HEK293 (cell line): Measurements from ENCODE around the gene CACNG6.

Experiments used
- CTCF ChIA-PET: fragments of 350-600 bp; formaldehyde crosslinking; extraction: SDS; loops from one replicate; lab custom pipeline; 2021; ENCODE audit warnings: antibody characterized with exemption; lab: Yijun Ruan, JAX
- POLR2A ChIA-PET: fragments of 300-600 bp; formaldehyde crosslinking; extraction: SDS; loops from one replicate; lab custom pipeline; 2020; ENCODE audit warnings: antibody characterized with exemption, inconsistent platforms; lab: Yijun Ruan, JAX
- H3K27ac ChIP-seq: fragments of 200-500 bp; sonication (Bioruptor generic); 2 replicates; pipeline ENCODE4 v1.5.1; 2014; ENCODE audit warnings: low read depth, low read length, control low read depth, inconsistent platforms; ENCODE audit errors: extremely low read depth
- H3K36me3 ChIP-seq, 2 experiments: fragments of 200-500 bp in 1 of 2; sonication (Bioruptor generic) in 1 of 2; 1 replicate in 1 of 2; 2 replicates in 1 of 2; pipeline ENCODE4 v1.5.1; 2014 to 2017; ENCODE audit warnings: inconsistent platforms in 2 of 2, low read length in 2 of 2; ENCODE audit not compliant: control insufficient read depth in 2 of 2, insufficient read depth in 1 of 2
- H3K4me1 ChIP-seq: fragments of 200-500 bp; sonication (Bioruptor generic); 2 replicates; pipeline ENCODE4 v1.5.1; 2014; ENCODE audit warnings: mild to moderate bottlenecking, low read length, inconsistent platforms; ENCODE audit not compliant: control insufficient read depth, insufficient read depth
- H3K4me3 ChIP-seq: 2 replicates; pipeline ENCODE4 v1.5.1; 2011; ENCODE audit warnings: low read depth, mild to moderate bottlenecking, control low read depth, low read length, moderate library complexity
- H3K9me3 ChIP-seq: fragments of 200-500 bp; sonication (Bioruptor generic); 2 replicates; pipeline ENCODE4 v1.5.1; 2014; ENCODE audit warnings: low read depth, low read length, inconsistent platforms; ENCODE audit not compliant: control insufficient read depth, insufficient read depth
- GLIS1 ChIP-seq: fragments of 450-650 bp; formaldehyde crosslinking; IDR thresholded peaks from 2 replicates; pipeline ENCODE4 v1.5.1; 2016; ENCODE audit warnings: missing biosample characterization, missing genetic modification characterization
- GLIS2 ChIP-seq: fragments of 450-650 bp; formaldehyde crosslinking; IDR thresholded peaks from 2 replicates; pipeline ENCODE4 v1.5.1; 2016; ENCODE audit warnings: missing biosample characterization, missing genetic modification characterization
- HOXD13 ChIP-seq: sonication (generic); formaldehyde crosslinking; IDR thresholded peaks from 2 replicates; pipeline ENCODE4 v1.8.0; 2022; ENCODE audit warnings: missing genetic modification reagents, borderline replicate concordance
- PBX3 ChIP-seq: sonication (generic); formaldehyde crosslinking; IDR thresholded peaks from 2 replicates; pipeline ENCODE4 v1.8.1; 2022; ENCODE audit warnings: mild to moderate bottlenecking, moderate library complexity, missing genetic modification reagents
- SETDB1 ChIP-seq: IDR thresholded peaks from one replicate; pipeline ENCODE4 v1.6.1; 2017; ENCODE audit warnings: mild to moderate bottlenecking, low read length, moderate library complexity, mixed read lengths; ENCODE audit not compliant: insufficient read length
- YY1 ChIP-seq: fragments of 450-650 bp; formaldehyde crosslinking; IDR thresholded peaks from 2 replicates; pipeline ENCODE4 v1.5.1; 2018; ENCODE audit warnings: missing biosample characterization, missing genetic modification characterization
- ZBTB21 ChIP-seq: fragments of 450-650 bp; formaldehyde crosslinking; IDR thresholded peaks from 2 replicates; pipeline ENCODE4 v1.5.1; 2017; ENCODE audit warnings: missing biosample characterization, missing genetic modification characterization
- ZNF2 ChIP-seq: fragments of 450-650 bp; formaldehyde crosslinking; IDR thresholded peaks from 2 replicates; pipeline ENCODE4 v1.5.1; 2016; ENCODE audit warnings: missing biosample characterization, missing genetic modification characterization
- ZNF23 ChIP-seq: fragments of 450-650 bp; formaldehyde crosslinking; IDR thresholded peaks from 2 replicates; pipeline ENCODE4 v1.5.1; 2016; ENCODE audit warnings: missing biosample characterization, missing genetic modification characterization, borderline replicate concordance
- ZNF302 ChIP-seq: fragments of 450-650 bp; formaldehyde crosslinking; IDR thresholded peaks from 2 replicates; pipeline ENCODE4 v1.5.1; 2016; ENCODE audit warnings: missing biosample characterization, missing genetic modification characterization, low read depth
- ZNF37A ChIP-seq: fragments of 450-650 bp; IDR thresholded peaks from 2 replicates; pipeline ENCODE4 v1.5.1; 2018; ENCODE audit warnings: missing biosample characterization, missing genetic modification characterization
- ZNF624 ChIP-seq: fragments of 450-650 bp; formaldehyde crosslinking; IDR thresholded peaks from 2 replicates; pipeline ENCODE4 v1.5.1; 2017; ENCODE audit warnings: missing biosample characterization, missing genetic modification characterization
- ZNF658 ChIP-seq: fragments of 450-650 bp; formaldehyde crosslinking; IDR thresholded peaks from 2 replicates; pipeline ENCODE4; 2016; ENCODE audit warnings: missing biosample characterization, missing genetic modification characterization
- ZSCAN4 ChIP-seq: fragments of 450-650 bp; formaldehyde crosslinking; IDR thresholded peaks from 2 replicates; pipeline ENCODE4 v1.5.1; 2017; ENCODE audit warnings: missing biosample characterization, missing genetic modification characterization
- TF ChIP-seq, protein P1 (sequence below): fragments of 450-650 bp; formaldehyde crosslinking; IDR thresholded peaks from 2 replicates; pipeline ENCODE4 v1.5.1; 2016; ENCODE audit warnings: missing biosample characterization, missing genetic modification characterization
- TF ChIP-seq, protein P2 (sequence below): fragments of 450-650 bp; formaldehyde crosslinking; IDR thresholded peaks from 2 replicates; pipeline ENCODE4 v1.5.1; 2016; ENCODE audit warnings: missing biosample characterization, missing genetic modification characterization
- TF ChIP-seq, protein P3 (sequence below): IDR thresholded peaks from 2 replicates; pipeline ENCODE4 v1.6.1; 2011; ENCODE audit warnings: mild to moderate bottlenecking, low read depth, low read length, borderline replicate concordance
- TF ChIP-seq, protein P4 (sequence below): fragments of 450-650 bp; formaldehyde crosslinking; optimal IDR thresholded peaks from 2 replicates; pipeline ENCODE3; 2016; ENCODE audit warnings: missing biosample characterization, mild to moderate bottlenecking, missing genetic modification characterization

Gene CACNG6

DNA sequence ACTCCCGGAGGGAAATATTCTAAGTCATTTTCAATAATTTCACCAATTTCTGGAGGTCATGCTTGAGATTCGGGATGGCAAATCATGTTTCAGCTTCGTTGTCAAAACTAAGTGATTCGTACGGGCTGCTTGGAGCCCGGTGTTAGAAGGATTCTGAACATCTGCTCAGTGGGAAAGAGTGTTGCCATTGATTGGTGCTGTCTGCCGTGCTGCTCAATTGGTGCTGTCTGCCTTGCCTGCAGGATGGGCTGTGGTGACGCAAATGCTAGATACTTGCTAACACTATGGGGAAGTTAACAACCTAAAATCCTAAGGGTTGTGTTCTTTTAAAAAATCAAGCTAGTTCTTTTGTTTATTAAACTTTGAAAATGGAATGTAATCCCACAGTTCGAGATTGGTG, 46.0 kb upstream of the CACNG6 start (continued):
- TF ChIP-seq, protein P1, sequence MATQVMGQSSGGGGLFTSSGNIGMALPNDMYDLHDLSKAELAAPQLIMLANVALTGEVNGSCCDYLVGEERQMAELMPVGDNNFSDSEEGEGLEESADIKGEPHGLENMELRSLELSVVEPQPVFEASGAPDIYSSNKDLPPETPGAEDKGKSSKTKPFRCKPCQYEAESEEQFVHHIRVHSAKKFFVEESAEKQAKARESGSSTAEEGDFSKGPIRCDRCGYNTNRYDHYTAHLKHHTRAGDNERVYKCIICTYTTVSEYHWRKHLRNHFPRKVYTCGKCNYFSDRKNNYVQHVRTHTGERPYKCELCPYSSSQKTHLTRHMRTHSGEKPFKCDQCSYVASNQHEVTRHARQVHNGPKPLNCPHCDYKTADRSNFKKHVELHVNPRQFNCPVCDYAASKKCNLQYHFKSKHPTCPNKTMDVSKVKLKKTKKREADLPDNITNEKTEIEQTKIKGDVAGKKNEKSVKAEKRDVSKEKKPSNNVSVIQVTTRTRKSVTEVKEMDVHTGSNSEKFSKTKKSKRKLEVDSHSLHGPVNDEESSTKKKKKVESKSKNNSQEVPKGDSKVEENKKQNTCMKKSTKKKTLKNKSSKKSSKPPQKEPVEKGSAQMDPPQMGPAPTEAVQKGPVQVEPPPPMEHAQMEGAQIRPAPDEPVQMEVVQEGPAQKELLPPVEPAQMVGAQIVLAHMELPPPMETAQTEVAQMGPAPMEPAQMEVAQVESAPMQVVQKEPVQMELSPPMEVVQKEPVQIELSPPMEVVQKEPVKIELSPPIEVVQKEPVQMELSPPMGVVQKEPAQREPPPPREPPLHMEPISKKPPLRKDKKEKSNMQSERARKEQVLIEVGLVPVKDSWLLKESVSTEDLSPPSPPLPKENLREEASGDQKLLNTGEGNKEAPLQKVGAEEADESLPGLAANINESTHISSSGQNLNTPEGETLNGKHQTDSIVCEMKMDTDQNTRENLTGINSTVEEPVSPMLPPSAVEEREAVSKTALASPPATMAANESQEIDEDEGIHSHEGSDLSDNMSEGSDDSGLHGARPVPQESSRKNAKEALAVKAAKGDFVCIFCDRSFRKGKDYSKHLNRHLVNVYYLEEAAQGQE (tag by site-specific recombination), result no peak
- TF ChIP-seq ZNF23 (tag by site-specific recombination) (peak; percentile 83; the same call in 1 of the 2 replicates), GLIS2 (tag by site-specific recombination) (no peak), SETDB1 (peak; percentile 29), PBX3 (CRISPR knock-in tag) (no peak), ZNF302 (tag by site-specific recombination) (no peak)
- TF ChIP-seq, all 188 proteins: peak for 3

DNA sequence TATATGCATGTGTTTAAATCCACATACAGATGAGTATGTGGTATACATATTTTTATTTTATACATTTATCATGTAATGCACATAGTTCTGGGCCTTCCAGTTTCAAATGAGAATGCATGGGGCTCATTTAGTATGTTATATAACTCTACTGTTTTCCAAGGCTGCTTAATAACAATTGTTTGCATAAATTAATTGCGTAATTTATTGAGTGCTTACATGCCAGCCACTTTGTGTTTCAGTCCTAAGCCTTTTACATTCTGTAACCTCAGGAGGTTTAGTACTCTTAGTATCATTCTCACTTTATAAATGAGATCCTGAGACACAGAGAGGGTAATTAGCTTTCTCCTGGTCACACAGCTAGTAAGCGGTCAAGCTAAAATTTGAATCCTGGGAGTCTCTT, 45.4 kb upstream of the CACNG6 start:
- Histone ChIP-seq H3K9me3 (no peaks in the 10 kb centered on the region), H3K4me3 (no peak overlapping the region), H3K27ac (no peak overlapping the region), H3K4me1 (no peaks in the 10 kb centered on the region), H3K36me3 (no peaks in the 10 kb centered on the region)
- POLR2A ChIA-PET, result interaction anchor here (0.6 kb wide), 1 partner anchor 34 kb away, joined by 3 read pairs; no protein-coding TSS in a partner anchor
- TF ChIP-seq YY1, result no peak
- no peak for TF ChIP-seq ZNF658 (tag by site-specific recombination)
- TF ChIP-seq ZNF37A, result no peak
- TF ChIP-seq, protein P2, sequence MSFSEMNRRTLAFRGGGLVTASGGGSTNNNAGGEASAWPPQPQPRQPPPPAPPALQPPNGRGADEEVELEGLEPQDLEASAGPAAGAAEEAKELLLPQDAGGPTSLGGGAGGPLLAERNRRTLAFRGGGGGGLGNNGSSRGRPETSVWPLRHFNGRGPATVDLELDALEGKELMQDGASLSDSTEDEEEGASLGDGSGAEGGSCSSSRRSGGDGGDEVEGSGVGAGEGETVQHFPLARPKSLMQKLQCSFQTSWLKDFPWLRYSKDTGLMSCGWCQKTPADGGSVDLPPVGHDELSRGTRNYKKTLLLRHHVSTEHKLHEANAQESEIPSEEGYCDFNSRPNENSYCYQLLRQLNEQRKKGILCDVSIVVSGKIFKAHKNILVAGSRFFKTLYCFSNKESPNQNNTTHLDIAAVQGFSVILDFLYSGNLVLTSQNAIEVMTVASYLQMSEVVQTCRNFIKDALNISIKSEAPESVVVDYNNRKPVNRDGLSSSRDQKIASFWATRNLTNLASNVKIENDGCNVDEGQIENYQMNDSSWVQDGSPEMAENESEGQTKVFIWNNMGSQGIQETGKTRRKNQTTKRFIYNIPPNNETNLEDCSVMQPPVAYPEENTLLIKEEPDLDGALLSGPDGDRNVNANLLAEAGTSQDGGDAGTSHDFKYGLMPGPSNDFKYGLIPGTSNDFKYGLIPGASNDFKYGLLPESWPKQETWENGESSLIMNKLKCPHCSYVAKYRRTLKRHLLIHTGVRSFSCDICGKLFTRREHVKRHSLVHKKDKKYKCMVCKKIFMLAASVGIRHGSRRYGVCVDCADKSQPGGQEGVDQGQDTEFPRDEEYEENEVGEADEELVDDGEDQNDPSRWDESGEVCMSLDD, result no peak
- TF ChIP-seq, protein P3, sequence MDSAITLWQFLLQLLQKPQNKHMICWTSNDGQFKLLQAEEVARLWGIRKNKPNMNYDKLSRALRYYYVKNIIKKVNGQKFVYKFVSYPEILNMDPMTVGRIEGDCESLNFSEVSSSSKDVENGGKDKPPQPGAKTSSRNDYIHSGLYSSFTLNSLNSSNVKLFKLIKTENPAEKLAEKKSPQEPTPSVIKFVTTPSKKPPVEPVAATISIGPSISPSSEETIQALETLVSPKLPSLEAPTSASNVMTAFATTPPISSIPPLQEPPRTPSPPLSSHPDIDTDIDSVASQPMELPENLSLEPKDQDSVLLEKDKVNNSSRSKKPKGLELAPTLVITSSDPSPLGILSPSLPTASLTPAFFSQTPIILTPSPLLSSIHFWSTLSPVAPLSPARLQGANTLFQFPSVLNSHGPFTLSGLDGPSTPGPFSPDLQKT, result no peak
- TF ChIP-seq ZBTB21 (tag by site-specific recombination), result no peak
- no peak for TF ChIP-seq GLIS1 (tag by site-specific recombination)
- TF ChIP-seq HOXD13, result no peak
- TF ChIP-seq ZNF624 (tag by site-specific recombination), result no peak
- TF ChIP-seq ZNF302 (tag by site-specific recombination), result no peak
- TF ChIP-seq ZNF2 (tag by site-specific recombination), result no peak
- TF ChIP-seq, protein P4, sequence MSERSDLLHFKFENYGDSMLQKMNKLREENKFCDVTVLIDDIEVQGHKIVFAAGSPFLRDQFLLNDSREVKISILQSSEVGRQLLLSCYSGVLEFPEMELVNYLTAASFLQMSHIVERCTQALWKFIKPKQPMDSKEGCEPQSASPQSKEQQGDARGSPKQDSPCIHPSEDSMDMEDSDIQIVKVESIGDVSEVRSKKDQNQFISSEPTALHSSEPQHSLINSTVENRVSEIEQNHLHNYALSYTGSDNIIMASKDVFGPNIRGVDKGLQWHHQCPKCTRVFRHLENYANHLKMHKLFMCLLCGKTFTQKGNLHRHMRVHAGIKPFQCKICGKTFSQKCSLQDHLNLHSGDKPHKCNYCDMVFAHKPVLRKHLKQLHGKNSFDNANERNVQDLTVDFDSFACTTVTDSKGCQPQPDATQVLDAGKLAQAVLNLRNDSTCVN (tag by site-specific recombination), result no peak
- TF ChIP-seq ZSCAN4 (tag by site-specific recombination), result no peak
- TF ChIP-seq, all 188 proteins: peak for 0
- CTCF ChIA-PET, result interaction anchor here (0.5 to 1.0 kb wide), 2 partner anchors 153 to 154 kb away, joined by 3 to 5 read pairs; no protein-coding TSS in a partner anchor
